ENCODE measurements around the gene MYO5B.

DNA sequence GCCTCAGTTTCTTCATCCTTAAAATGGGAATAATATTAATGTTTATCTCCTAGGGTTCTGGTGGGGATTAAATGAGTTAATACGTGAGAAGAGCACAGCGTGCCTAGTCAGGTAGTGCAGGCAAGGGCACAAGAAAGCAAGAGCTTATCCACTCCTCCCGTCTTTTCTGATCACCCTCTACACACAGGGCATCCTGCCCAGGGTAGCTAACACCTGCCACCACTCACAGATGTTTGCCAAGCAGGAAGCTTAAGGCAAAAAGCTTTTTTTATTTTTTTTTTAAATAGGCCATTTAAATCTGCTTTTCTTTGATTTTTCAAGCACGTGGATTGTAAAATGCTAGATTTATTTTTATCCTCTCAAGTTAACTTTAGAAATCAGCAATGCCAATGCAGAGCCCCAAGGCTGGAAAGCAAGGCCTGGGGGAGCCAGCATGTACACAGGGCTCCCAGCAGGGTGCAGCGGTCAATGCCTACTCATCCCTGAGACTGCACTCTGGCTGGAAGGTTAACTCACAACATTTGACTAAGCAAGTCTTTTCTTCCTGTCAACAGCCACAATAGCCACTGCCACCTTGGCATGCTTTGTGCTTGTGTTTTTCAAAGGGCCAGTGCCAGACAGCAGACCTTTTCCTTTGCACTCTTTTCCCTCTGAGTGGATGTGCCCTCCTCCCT lies 295.2 kb downstream of the MYO5B start:
- TF ChIP-seq GATA3 (IDR thresholded peaks at IDR 0.05; ENCODE audit: low read depth, low read length): no peak
- no peak for TF ChIP-seq GATA2 (IDR thresholded peaks at IDR 0.05; ENCODE audit: low read depth, low read length)

Data from SH-SY5Y (cell line).